ENCODE measurements around the gene PRKRIP1.
"Not testable (repeated sequence)": the region's sequence is repeated elsewhere in the genome, so short reads cannot be mapped to it uniquely, and the experiment has no call there.

DNA sequence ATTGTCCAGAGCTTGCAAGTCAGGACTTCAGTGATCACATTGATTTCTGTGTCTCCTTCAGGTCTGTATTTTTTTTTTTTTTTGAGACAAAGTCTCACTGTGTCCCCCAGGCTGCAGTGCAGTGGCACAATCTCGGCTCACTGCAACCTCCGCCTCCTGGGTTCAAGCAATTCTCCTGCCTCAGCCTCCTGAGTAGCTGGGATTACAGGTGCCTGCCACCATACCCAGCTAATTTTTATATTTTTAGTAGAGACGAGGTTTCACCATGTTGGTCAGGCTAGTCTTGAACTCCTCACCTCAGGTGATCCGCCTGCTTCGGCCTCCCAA, 8.7 kb downstream of the PRKRIP1 start:
- TF ChIP-seq, protein P1, sequence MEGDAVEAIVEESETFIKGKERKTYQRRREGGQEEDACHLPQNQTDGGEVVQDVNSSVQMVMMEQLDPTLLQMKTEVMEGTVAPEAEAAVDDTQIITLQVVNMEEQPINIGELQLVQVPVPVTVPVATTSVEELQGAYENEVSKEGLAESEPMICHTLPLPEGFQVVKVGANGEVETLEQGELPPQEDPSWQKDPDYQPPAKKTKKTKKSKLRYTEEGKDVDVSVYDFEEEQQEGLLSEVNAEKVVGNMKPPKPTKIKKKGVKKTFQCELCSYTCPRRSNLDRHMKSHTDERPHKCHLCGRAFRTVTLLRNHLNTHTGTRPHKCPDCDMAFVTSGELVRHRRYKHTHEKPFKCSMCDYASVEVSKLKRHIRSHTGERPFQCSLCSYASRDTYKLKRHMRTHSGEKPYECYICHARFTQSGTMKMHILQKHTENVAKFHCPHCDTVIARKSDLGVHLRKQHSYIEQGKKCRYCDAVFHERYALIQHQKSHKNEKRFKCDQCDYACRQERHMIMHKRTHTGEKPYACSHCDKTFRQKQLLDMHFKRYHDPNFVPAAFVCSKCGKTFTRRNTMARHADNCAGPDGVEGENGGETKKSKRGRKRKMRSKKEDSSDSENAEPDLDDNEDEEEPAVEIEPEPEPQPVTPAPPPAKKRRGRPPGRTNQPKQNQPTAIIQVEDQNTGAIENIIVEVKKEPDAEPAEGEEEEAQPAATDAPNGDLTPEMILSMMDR (IDR thresholded peaks at IDR 0.05): not testable (repeated sequence)
- TF ChIP-seq POLR2A (IDR thresholded peaks at IDR 0.05): not testable (repeated sequence)

All from uterus (tissue), 2 donors.